ENCODE data around the gene PLVAP. TPM values are rescaled to one million over a fixed set of nuclear protein-coding genes. Genes with fewer than 3 reads are reported as not detected.
"Not testable (repeated sequence)": the region's sequence is repeated elsewhere in the genome, so short reads cannot be mapped to it uniquely, and the experiment has no call there.

PLVAP gene
- total and polyA plus RNA-seq, 9 of the 15 experiments (the other 6 are each of a cell fraction or from before 2014, with no cell fraction given): 0.09 to 0.84 (median 0.51) TPM; not detected in 4

DNA sequence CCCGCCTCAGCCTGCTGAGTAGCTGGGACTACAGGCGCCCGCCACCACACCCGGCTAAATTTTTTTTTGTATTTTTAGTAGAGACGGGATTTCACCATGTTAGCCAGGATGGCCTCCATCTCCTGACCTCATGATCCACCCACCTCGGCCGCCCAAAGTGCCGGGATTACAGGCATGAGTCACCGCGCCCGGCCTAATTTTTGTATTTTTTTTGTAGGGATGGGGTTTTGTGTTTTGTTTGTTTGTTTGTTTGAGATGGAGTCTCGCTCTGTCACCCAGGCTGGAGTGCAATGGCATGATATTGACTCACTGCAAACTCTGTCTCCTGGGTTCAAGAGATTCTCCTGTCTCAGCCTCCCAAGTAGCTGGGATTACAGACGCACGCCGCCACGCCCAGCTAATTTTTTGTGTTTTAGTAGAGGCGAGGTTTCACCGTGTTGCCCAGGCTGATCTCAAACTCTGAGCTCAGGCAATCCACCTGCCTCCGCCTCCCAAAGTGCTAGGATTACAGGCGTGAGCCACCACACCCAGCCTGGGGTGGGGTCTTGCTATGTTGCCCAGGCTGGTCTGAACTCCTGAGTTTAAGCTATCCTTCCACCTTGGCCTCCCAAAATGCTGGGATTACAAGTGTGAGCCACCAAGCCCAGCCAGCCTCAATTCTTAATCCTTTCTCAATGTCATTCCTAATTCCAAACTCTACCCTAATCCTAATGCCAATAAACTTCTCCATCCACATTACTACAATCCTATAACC lies 13.1 kb downstream of the PLVAP start:
- H3K27me3 ChIP-seq (ENCODE audit: control insufficient read depth in 2 of 2, insufficient read depth in 2 of 2, low read length in 2 of 2): peaks cover 22 to 24% of the 10 kb centered on the region in 2 experiments
- H3K9me1 ChIP-seq (ENCODE audit: control insufficient read depth, insufficient read depth, low read length); H3K79me2 ChIP-seq (ENCODE audit: control insufficient read depth, insufficient read depth, low read length); H4K20me1 ChIP-seq (replicated peaks; ENCODE audit: control insufficient read depth, insufficient read depth, low read length); intact Hi-C loops (cut with micrococcal nuclease); in situ Hi-C loops (cut with MboI); CTCF ChIA-PET (ENCODE audit: low intra/inter-chr PET ratio); H2AFZ ChIP-seq (ENCODE audit: low read depth, low read length); DNase-seq (ENCODE audit: extremely low read depth in 1 of 4, low spot score in 3 of 4); FAIRE-seq; H3K9ac ChIP-seq (ENCODE audit: insufficient read depth in 1 of 2, low read depth in 2 of 2, low read length in 2 of 2); POLR2A ChIA-PET; H3K27ac ChIP-seq (ENCODE audit: extremely low read depth, low read depth, low read length); H3K4me2 ChIP-seq (ENCODE audit: insufficient read depth, low read length); H3K4me3 ChIP-seq; ATAC-seq; BruUV-seq (replicated peaks); H3K4me1 ChIP-seq (replicated peaks in 1 of 2; ENCODE audit: control insufficient read depth in 2 of 2, insufficient read depth in 2 of 2, low read length in 2 of 2); H3K36me3 ChIP-seq (ENCODE audit: control insufficient read depth, insufficient read depth, low read length); H3K9me3 ChIP-seq (replicated peaks; ENCODE audit: control insufficient read depth, insufficient read depth, low read depth, low read length): not testable (repeated sequence)
- peak; percentile 81 for TF ChIP-seq ZNF121 (CRISPR knock-in tag; conservative IDR thresholded peaks at IDR 0.05)
- TF ChIP-seq, protein P1, sequence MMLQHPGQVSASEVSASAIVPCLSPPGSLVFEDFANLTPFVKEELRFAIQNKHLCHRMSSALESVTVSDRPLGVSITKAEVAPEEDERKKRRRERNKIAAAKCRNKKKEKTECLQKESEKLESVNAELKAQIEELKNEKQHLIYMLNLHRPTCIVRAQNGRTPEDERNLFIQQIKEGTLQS (IDR thresholded peaks at IDR 0.05): peak; percentile 57
- TF ChIP-seq, protein P1 (CRISPR knock-in tag; conservative IDR thresholded peaks at IDR 0.05): not testable (repeated sequence)
- 30% methylated on average over 18 of the region's 20 CpGs for WGBS (ENCODE audit: insufficient coverage, low coverage, missing lambda C conversion rate)

Data from K562 (cell line).